Body of pancreas (tissue), 4 donors: ENCODE data around the gene GID8.

Experiments used
- POLR2A ChIP-seq, 3 donors: fragments of 450-650 bp; IDR thresholded peaks; one replicate each; pipeline ENCODE4 v1.6.1; 2016; ENCODE audit warnings: antibody characterized with exemption in 3 of 3, mild to moderate bottlenecking in 2 of 3
- TF ChIP-seq, protein P1 (sequence below), 7 experiments: fragments of 450-650 bp in 4 of 7; fragments of 200-600 bp in 3 of 7; sonication (generic) in 3 of 7; IDR thresholded peaks; one replicate each; pipeline ENCODE4 v1.5.1; 2016 to 2019; ENCODE audit warnings: antibody characterized with exemption in 7 of 7

DNA sequence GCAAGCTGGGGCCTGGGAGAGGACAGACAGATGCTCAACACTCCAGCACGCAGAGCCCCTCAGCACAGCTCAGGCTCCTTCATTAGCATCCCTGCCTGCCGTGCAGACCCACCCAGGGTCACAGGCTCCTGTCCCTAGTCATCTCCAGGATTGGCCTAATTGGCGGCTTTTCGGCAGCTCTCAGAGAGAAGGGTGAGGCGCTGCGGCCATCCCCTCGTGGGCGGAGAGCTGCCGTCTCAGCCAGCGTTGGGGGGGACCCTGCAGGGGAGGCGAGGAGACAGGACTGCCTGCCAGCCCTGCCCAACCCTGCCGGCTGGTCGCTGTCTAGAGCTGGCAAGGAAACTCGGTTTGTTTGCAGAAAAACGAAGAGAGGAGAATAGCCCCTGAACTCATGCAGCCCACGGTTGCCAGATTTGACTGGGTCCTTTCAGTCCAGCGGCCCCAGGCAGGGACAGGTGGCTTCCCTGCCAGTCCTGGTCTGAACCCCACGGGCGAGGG, 42.0 kb downstream of the GID8 start:
- TF ChIP-seq, protein P1, sequence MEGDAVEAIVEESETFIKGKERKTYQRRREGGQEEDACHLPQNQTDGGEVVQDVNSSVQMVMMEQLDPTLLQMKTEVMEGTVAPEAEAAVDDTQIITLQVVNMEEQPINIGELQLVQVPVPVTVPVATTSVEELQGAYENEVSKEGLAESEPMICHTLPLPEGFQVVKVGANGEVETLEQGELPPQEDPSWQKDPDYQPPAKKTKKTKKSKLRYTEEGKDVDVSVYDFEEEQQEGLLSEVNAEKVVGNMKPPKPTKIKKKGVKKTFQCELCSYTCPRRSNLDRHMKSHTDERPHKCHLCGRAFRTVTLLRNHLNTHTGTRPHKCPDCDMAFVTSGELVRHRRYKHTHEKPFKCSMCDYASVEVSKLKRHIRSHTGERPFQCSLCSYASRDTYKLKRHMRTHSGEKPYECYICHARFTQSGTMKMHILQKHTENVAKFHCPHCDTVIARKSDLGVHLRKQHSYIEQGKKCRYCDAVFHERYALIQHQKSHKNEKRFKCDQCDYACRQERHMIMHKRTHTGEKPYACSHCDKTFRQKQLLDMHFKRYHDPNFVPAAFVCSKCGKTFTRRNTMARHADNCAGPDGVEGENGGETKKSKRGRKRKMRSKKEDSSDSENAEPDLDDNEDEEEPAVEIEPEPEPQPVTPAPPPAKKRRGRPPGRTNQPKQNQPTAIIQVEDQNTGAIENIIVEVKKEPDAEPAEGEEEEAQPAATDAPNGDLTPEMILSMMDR (IDR thresholded peaks at IDR 0.05) = no peak
- no peak for TF ChIP-seq POLR2A (IDR thresholded peaks at IDR 0.05)
